Measurements from ENCODE around the gene CDC42EP4. TPM values are rescaled to one million over a fixed set of nuclear protein-coding genes. Genes with fewer than 3 reads are reported as not detected.

CDC42EP4 gene
- total and polyA plus RNA-seq, 10 of the 15 experiments (the other 5 are each of a cell fraction or from before 2014, with no cell fraction given): 0.05 to 7.1 (median 2.7) TPM

GRCh38 chr17:73311781-73312641 is at the start of gene CDC42EP4 (continued):
- TF ChIP-seq, protein P1, sequence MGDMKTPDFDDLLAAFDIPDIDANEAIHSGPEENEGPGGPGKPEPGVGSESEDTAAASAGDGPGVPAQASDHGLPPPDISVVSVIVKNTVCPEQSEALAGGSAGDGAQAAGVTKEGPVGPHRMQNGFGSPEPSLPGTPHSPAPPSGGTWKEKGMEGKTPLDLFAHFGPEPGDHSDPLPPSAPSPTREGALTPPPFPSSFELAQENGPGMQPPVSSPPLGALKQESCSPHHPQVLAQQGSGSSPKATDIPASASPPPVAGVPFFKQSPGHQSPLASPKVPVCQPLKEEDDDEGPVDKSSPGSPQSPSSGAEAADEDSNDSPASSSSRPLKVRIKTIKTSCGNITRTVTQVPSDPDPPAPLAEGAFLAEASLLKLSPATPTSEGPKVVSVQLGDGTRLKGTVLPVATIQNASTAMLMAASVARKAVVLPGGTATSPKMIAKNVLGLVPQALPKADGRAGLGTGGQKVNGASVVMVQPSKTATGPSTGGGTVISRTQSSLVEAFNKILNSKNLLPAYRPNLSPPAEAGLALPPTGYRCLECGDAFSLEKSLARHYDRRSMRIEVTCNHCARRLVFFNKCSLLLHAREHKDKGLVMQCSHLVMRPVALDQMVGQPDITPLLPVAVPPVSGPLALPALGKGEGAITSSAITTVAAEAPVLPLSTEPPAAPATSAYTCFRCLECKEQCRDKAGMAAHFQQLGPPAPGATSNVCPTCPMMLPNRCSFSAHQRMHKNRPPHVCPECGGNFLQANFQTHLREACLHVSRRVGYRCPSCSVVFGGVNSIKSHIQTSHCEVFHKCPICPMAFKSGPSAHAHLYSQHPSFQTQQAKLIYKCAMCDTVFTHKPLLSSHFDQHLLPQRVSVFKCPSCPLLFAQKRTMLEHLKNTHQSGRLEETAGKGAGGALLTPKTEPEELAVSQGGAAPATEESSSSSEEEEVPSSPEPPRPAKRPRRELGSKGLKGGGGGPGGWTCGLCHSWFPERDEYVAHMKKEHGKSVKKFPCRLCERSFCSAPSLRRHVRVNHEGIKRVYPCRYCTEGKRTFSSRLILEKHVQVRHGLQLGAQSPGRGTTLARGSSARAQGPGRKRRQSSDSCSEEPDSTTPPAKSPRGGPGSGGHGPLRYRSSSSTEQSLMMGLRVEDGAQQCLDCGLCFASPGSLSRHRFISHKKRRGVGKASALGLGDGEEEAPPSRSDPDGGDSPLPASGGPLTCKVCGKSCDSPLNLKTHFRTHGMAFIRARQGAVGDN (IDR thresholded peaks at IDR 0.05): peak; percentile 82; the same call in 1 of the 2 replicates
- peak; percentile 30; the same call in 1 of the 2 replicates for TF ChIP-seq CREM (IDR thresholded peaks at IDR 0.05; ENCODE audit: low read depth)
- no peak for TF ChIP-seq ZSCAN29 (IDR thresholded peaks at IDR 0.05)
- no peak for TF ChIP-seq REST (IDR thresholded peaks at IDR 0.05; ENCODE audit: low read depth, low read length)
- TF ChIP-seq DPF2 (IDR thresholded peaks at IDR 0.05): peak; percentile 42; the same call in 1 of the 2 replicates
- 0 out of 2 replicates have a peak, but pooled peaks have one; percentile 44 for TF ChIP-seq SMARCA5 (IDR thresholded peaks at IDR 0.05)
- TF ChIP-seq, protein P2, sequence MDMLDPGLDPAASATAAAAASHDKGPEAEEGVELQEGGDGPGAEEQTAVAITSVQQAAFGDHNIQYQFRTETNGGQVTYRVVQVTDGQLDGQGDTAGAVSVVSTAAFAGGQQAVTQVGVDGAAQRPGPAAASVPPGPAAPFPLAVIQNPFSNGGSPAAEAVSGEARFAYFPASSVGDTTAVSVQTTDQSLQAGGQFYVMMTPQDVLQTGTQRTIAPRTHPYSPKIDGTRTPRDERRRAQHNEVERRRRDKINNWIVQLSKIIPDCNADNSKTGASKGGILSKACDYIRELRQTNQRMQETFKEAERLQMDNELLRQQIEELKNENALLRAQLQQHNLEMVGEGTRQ (IDR thresholded peaks at IDR 0.05; ENCODE audit: borderline replicate concordance, low read depth, low read length): no peak
- TF ChIP-seq LARP7 (IDR thresholded peaks at IDR 0.05): 0 out of 2 replicates have a peak, but pooled peaks have one; percentile 47
- no peak for TF ChIP-seq NFXL1 (IDR thresholded peaks at IDR 0.05; ENCODE audit: borderline replicate concordance)
- TF ChIP-seq NFYA (IDR thresholded peaks at IDR 0.05; ENCODE audit: borderline replicate concordance, low read depth, low read length): no peak
- TF ChIP-seq FOS (IDR thresholded peaks at IDR 0.05; ENCODE audit: borderline replicate concordance, extremely low read depth, insufficient read length): no peak
- no peak for TF ChIP-seq CBX5 (IDR thresholded peaks at IDR 0.05; ENCODE audit: low read depth)
- no peak for TF ChIP-seq POLR2AphosphoS2 (IDR thresholded peaks at IDR 0.05; ENCODE audit: low read depth, low read length)
- TF ChIP-seq, protein P3, sequence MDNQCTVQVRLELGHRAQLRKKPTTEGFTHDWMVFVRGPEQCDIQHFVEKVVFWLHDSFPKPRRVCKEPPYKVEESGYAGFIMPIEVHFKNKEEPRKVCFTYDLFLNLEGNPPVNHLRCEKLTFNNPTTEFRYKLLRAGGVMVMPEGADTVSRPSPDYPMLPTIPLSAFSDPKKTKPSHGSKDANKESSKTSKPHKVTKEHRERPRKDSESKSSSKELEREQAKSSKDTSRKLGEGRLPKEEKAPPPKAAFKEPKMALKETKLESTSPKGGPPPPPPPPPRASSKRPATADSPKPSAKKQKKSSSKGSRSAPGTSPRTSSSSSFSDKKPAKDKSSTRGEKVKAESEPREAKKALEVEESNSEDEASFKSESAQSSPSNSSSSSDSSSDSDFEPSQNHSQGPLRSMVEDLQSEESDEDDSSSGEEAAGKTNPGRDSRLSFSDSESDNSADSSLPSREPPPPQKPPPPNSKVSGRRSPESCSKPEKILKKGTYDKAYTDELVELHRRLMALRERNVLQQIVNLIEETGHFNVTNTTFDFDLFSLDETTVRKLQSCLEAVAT (IDR thresholded peaks at IDR 0.05): no peak
- no peak for TF ChIP-seq BMI1 (IDR thresholded peaks at IDR 0.05; ENCODE audit: borderline replicate concordance)
- no peak; the same call in 1 of the 2 replicates for TF ChIP-seq POLR2AphosphoS5 (IDR thresholded peaks at IDR 0.05; ENCODE audit: low read length)
- TF ChIP-seq MTA2 (IDR thresholded peaks at IDR 0.05; ENCODE audit: low read depth): no peak
- TF ChIP-seq MEF2B (IDR thresholded peaks at IDR 0.05; ENCODE audit: partially characterized antibody, poor library complexity, severe bottlenecking): no peak
- no peak for TF ChIP-seq SP1 (IDR thresholded peaks at IDR 0.05; ENCODE audit: low read depth, low read length)
- no peak for TF ChIP-seq ZNF384 (IDR thresholded peaks at IDR 0.05; ENCODE audit: borderline replicate concordance, low read depth, low read length)

Data from GM12878 (cell line).